Tongue (tissue), 2 donors: ENCODE results near the gene CXCL8. TPM values are rescaled to one million over a fixed set of nuclear protein-coding genes. Genes with fewer than 3 reads are reported as not detected.
A peak's percentile ranks its signal among the peaks of the same experiment; 100 is the strongest.

Experiments used
- DNase-seq: peaks from one replicate; pipeline ENCODE4 v3.0.0-alpha.2; 2015
- total RNA-seq: library from RNA; depleted of rRNA; stranded (reverse); fragments of >200 nt; gene quantifications from one replicate; pipeline ENCODE4 v1.2.3, GENCODE V29; 2014

Gene CXCL8
- total RNA-seq, 1 donor from 2014 or later: 9.6 TPM

GRCh38 chr4:73718375-73719373, 21.7 kb upstream of the CXCL8 start:
- DNase-seq: no peak

- DNase-seq: no peak
Observed at GRCh38 chr4:73721435-73721834, 18.9 kb upstream of the CXCL8 start.

GRCh38 chr4:73721909-73722308, 18.5 kb upstream of the CXCL8 start:
- no peak for DNase-seq

- DNase-seq: no peak
Observed at GRCh38 chr4:73723023-73723422, 17.3 kb upstream of the CXCL8 start.

GRCh38 chr4:73723928-73724327, 16.4 kb upstream of the CXCL8 start:
- DNase-seq: no peak

GRCh38 chr4:73725510-73725909, 14.9 kb upstream of the CXCL8 start:
- DNase-seq: no peak

GRCh38 chr4:73725985-73726384, 14.4 kb upstream of the CXCL8 start:
- no peak for DNase-seq

- DNase-seq: no peak
Observed at GRCh38 chr4:73727685-73728084, 12.7 kb upstream of the CXCL8 start.

GRCh38 chr4:73728091-73728741, 12.2 kb upstream of the CXCL8 start:
- no peak for DNase-seq

- peak; percentile 71 for DNase-seq
Observed at GRCh38 chr4:73729534-73730165, 10.7 kb upstream of the CXCL8 start.

- DNase-seq: peak; percentile 19
Observed at GRCh38 chr4:73730292-73730691, 10.1 kb upstream of the CXCL8 start.

GRCh38 chr4:73730867-73731266, 9.5 kb upstream of the CXCL8 start:
- DNase-seq: no peak

- DNase-seq: no peak
Observed at GRCh38 chr4:73731968-73732610, 8.3 kb upstream of the CXCL8 start.

- DNase-seq: no peak
Observed at GRCh38 chr4:73732759-73733431, 7.5 kb upstream of the CXCL8 start.

- no peak for DNase-seq
Observed at GRCh38 chr4:73734530-73735001, 5.8 kb upstream of the CXCL8 start.

- DNase-seq: no peak
Observed at GRCh38 chr4:73735231-73735630, 5.1 kb upstream of the CXCL8 start.

GRCh38 chr4:73741031-73741749, 821 bp downstream of the CXCL8 start:
- DNase-seq: no peak

GRCh38 chr4:73741750-73742489, 1.6 kb downstream of the CXCL8 start:
- no peak for DNase-seq

- no peak for DNase-seq
Observed at GRCh38 chr4:73742490-73743160, 2.3 kb downstream of the CXCL8 start.

GRCh38 chr4:73743281-73743680, 2.9 kb downstream of the CXCL8 start:
- no peak for DNase-seq
